ENCODE results near the gene PSMD2.

PSMD2 gene

GRCh38 chr3:184354121-184354728 lies 55.2 kb downstream of the PSMD2 start:
- Histone ChIP-seq H3K9ac (ENCODE audit: low read length) (no peak overlapping the region), H4K20me1 (ENCODE audit: low read depth, low read length) (no peaks in the 10 kb centered on the region), H3K36me3 (ENCODE audit: low read length) (no peaks in the 10 kb centered on the region), H3K27me3 (ENCODE audit: low read length) (no peaks in the 10 kb centered on the region), H3K4me3 (ENCODE audit: insufficient read depth, low read length, poor library complexity, severe bottlenecking) (no peak overlapping the region), H3K27ac (ENCODE audit: low read depth, low read length) (no peak overlapping the region), H3K4me2 (ENCODE audit: low read depth, low read length, poor library complexity, severe bottlenecking) (no peak overlapping the region), H3K79me2 (ENCODE audit: insufficient read depth, low read length) (no peaks in the 10 kb centered on the region), H2AFZ (ENCODE audit: low read depth, low read length, severe bottlenecking) (no peak overlapping the region), H3K9me3 (ENCODE audit: insufficient read depth, low read length) (no peaks in the 10 kb centered on the region), H3K9me2 (replicated peaks; ENCODE audit: insufficient read depth, low read length) (no peaks in the 10 kb centered on the region), H3F3A (ENCODE audit: insufficient read depth) (no peaks in the 10 kb centered on the region)
- no peak for TF ChIP-seq EZH2phosphoT487 (conservative IDR thresholded peaks at IDR 0.05; ENCODE audit: low read length)
- TF ChIP-seq, protein P1, sequence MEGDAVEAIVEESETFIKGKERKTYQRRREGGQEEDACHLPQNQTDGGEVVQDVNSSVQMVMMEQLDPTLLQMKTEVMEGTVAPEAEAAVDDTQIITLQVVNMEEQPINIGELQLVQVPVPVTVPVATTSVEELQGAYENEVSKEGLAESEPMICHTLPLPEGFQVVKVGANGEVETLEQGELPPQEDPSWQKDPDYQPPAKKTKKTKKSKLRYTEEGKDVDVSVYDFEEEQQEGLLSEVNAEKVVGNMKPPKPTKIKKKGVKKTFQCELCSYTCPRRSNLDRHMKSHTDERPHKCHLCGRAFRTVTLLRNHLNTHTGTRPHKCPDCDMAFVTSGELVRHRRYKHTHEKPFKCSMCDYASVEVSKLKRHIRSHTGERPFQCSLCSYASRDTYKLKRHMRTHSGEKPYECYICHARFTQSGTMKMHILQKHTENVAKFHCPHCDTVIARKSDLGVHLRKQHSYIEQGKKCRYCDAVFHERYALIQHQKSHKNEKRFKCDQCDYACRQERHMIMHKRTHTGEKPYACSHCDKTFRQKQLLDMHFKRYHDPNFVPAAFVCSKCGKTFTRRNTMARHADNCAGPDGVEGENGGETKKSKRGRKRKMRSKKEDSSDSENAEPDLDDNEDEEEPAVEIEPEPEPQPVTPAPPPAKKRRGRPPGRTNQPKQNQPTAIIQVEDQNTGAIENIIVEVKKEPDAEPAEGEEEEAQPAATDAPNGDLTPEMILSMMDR (IDR thresholded peaks at IDR 0.05; ENCODE audit: insufficient read depth, low read length, poor library complexity, severe bottlenecking) = peak; percentile 92

GRCh38 chr3:184354754-184355153 lies 55.7 kb downstream of the PSMD2 start:
- Histone ChIP-seq H3K4me3 (ENCODE audit: insufficient read depth, low read length, poor library complexity, severe bottlenecking) (no peak overlapping the region), H3K9ac (ENCODE audit: low read length) (no peak overlapping the region), H3K27me3 (ENCODE audit: low read length) (no peaks in the 10 kb centered on the region), H3K36me3 (ENCODE audit: low read length) (no peaks in the 10 kb centered on the region), H2AFZ (ENCODE audit: low read depth, low read length, severe bottlenecking) (no peak overlapping the region), H3F3A (ENCODE audit: insufficient read depth) (no peaks in the 10 kb centered on the region), H4K20me1 (ENCODE audit: low read depth, low read length) (no peaks in the 10 kb centered on the region), H3K79me2 (ENCODE audit: insufficient read depth, low read length) (no peaks in the 10 kb centered on the region), H3K27ac (ENCODE audit: low read depth, low read length) (no peak overlapping the region), H3K9me3 (ENCODE audit: insufficient read depth, low read length) (no peaks in the 10 kb centered on the region), H3K4me2 (ENCODE audit: low read depth, low read length, poor library complexity, severe bottlenecking) (no peak overlapping the region), H3K9me2 (replicated peaks; ENCODE audit: insufficient read depth, low read length) (no peaks in the 10 kb centered on the region)
- TF ChIP-seq EZH2phosphoT487 (conservative IDR thresholded peaks at IDR 0.05; ENCODE audit: low read length) = no peak
- TF ChIP-seq, protein P1 (IDR thresholded peaks at IDR 0.05; ENCODE audit: insufficient read depth, low read length, poor library complexity, severe bottlenecking) = no peak

DNA sequence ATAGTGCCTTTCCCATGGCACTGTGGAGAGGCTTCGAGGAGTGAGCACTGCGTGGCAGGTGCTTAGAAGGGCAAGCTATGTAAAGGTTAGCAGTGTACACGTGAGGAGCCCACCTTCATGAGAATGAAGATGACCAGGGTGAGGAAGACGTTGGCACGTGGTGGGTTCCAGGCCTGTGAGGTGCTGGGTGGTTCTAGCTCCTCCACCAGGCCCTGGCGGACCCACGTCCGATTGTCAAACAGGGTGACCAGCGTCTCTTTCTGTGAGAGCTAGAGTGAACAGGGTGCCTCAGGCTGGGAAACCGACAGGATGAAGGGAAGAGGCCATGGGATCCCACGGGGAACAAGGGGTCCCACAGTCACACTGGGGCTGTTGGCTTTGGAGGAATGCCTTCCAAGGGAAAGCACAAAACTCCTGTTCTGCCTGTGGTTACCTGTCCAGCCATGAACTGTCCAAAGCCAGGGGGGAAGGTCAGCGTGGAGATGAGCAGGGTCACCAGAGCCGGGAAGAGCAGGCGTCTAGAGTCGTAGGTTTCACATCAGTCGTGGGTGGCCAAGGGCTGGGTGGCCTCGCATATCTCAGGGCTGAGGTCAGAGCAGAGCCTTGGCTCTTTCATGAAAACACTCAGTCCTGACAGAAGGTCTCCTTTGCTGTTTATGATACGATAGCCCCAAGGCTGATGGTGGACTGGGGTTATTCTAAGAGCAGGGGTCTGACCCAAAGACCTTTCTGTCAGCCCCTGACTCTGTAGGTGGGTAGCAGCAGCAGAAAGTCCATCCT lies 56.4 kb downstream of the PSMD2 start:
- H3K4me3 ChIP-seq (ENCODE audit: insufficient read depth, low read length, poor library complexity, severe bottlenecking) = no peak overlapping the region
- no peaks in the 10 kb centered on the region for H3K9me3 ChIP-seq (ENCODE audit: insufficient read depth, low read length)
- no peaks in the 10 kb centered on the region for H3K9me2 ChIP-seq (replicated peaks; ENCODE audit: insufficient read depth, low read length)
- no peak overlapping the region for H2AFZ ChIP-seq (ENCODE audit: low read depth, low read length, severe bottlenecking)
- H3F3A ChIP-seq (ENCODE audit: insufficient read depth) = no peaks in the 10 kb centered on the region
- H3K36me3 ChIP-seq (ENCODE audit: low read length) = no peaks in the 10 kb centered on the region
- H3K27ac ChIP-seq (ENCODE audit: low read depth, low read length) = no peak overlapping the region
- H3K79me2 ChIP-seq (ENCODE audit: insufficient read depth, low read length) = no peaks in the 10 kb centered on the region
- no peaks in the 10 kb centered on the region for H3K27me3 ChIP-seq (ENCODE audit: low read length)
- no peak overlapping the region for H3K4me2 ChIP-seq (ENCODE audit: low read depth, low read length, poor library complexity, severe bottlenecking)
- H4K20me1 ChIP-seq (ENCODE audit: low read depth, low read length) = no peaks in the 10 kb centered on the region
- H3K9ac ChIP-seq (ENCODE audit: low read length) = no peak overlapping the region
- TF ChIP-seq, protein P1 (IDR thresholded peaks at IDR 0.05; ENCODE audit: insufficient read depth, low read length, poor library complexity, severe bottlenecking) = no peak
- no peak for TF ChIP-seq EZH2phosphoT487 (conservative IDR thresholded peaks at IDR 0.05; ENCODE audit: low read length)
